ENCODE data around the gene PPP1R9B. TPM values are rescaled to one million over a fixed set of nuclear protein-coding genes. Genes with fewer than 3 reads are reported as not detected.
A peak's percentile ranks its signal among the peaks of the same experiment; 100 is the strongest.

PPP1R9B gene
- total and polyA plus RNA-seq, 4 experiments from 2014 or later, result 0.48 to 99.7 (median 49.9) TPM

DNA sequence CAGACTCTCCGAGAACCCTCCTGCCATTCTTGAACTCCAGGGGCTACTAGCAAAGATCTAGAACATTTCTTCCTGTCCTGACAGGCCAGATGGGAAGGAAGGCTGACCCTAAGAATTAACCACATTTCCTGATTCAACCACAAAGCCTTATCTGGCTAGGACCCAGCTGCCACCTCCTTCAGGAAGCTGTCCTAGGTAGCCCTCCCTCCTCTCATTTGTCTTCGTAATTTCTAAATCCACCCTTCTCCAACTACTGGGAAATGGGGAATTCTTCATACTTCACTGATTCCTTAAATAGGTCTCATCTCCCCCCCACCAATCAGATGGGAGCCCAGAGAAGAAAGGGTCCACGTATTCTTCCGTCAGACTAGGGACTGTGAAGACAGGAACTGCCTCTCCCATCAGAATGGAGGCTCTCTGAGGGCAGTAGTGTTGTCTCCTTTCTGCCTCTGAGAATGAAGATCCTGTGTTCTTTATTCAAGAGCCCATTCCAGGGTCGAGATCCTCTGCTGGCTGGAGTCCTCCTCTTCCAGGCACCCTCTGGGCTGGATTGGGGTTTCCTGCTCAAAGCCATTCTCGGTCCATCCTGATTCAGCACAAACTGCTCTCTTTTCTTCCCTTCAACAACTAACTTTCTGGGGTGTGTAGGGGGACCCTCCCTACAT, 22.6 kb downstream of the PPP1R9B start:
- peaks cover 6% of the 10 kb centered on the region for H3K27me3 ChIP-seq (ENCODE audit: insufficient read depth, low read length)
- H3K4me1 Mint-ChIP-seq, result peaks cover 11 to 42% (median 26%) of the 10 kb centered on the region in 4 donors
- peaks cover 3 to 7% of the 10 kb centered on the region in 2 donors for H3K27me3 Mint-ChIP-seq
- peak overlapping the region in 3 of 8 donors; percentile 9 to 20 (median 10) for H3K4me3 Mint-ChIP-seq
- ChIA-PET CTCF (ENCODE audit: partially characterized antibody) (interaction anchor here (1.6 to 1.8 kb wide), 3 partner anchors 33 to 42 kb away, joined by 3 to 8 read pairs (median 6); no protein-coding TSS in a partner anchor), POLR2A (ENCODE audit: partially characterized antibody) (no interaction called here)
- intact Hi-C loops (cut with micrococcal nuclease), result no loop called here
- DNase-seq, result no peak
- H3K9me3 Mint-ChIP-seq, result peaks cover 0 to 2% (median 0%) of the 10 kb centered on the region in 8 donors
- H3K27ac Mint-ChIP-seq, result peak overlapping the region in 1 of 7 donors; percentile 99
- H3K27ac ChIP-seq (ENCODE audit: low read depth, low read length), result no peak overlapping the region
- no peaks in the 10 kb centered on the region for H3K36me3 ChIP-seq (ENCODE audit: insufficient read depth, low read length)
- H3K4me3 ChIP-seq (ENCODE audit: low read length in 2 of 2), result no peak overlapping the region
- peaks cover 26% of the 10 kb centered on the region for H3K4me1 ChIP-seq (ENCODE audit: insufficient read depth, low read length)
- H3K36me3 Mint-ChIP-seq, result peaks cover 0 to 15% of the 10 kb centered on the region in 2 donors
- no peaks in the 10 kb centered on the region for H3K9me3 ChIP-seq (ENCODE audit: control insufficient read depth in 1 of 2, low read length in 2 of 2)

DNA sequence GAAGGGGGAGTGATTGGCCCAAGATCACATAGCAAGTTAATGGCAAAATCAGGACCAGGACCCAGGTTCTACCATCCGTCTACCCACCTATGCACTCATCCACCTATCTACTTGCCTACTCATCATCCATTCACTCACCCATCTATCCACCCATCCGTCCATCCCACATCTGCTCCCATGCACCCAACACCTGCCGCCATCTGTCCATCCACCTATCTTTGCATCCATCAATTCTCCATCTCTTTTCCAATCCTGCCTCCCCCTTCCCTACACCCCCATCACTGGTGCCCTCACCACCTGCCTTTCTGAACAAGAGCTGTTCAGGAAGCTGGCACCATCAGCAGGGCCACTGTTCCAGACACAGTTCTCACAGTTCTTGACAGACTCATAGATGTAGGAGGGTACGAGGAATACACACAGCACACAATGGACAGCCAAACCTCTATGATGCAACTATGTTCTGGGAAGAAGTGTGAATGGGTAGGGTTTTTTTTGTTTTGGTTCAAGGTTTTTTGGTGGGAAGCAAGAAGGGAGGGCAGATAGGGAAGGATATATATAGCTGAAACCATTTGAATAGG, 25.0 kb downstream of the PPP1R9B start:
- Mint-ChIP-seq H3K27ac (peak overlapping the region in 3 of 7 donors; percentile 6 to 22 (median 12)), H3K4me1 (peaks cover 5 to 21% (median 10%) of the 10 kb centered on the region in 4 donors), H3K9me3 (peaks cover 0 to 4% (median 0%) of the 10 kb centered on the region in 8 donors), H3K4me3 (no peak overlapping the region), H3K36me3 (peaks cover 0 to 3% of the 10 kb centered on the region in 2 donors), H3K27me3 (peaks cover 1 to 4% of the 10 kb centered on the region in 2 donors)
- Histone ChIP-seq H3K27ac (ENCODE audit: low read depth, low read length) (no peak overlapping the region), H3K4me1 (ENCODE audit: insufficient read depth, low read length) (peaks cover 19% of the 10 kb centered on the region), H3K36me3 (ENCODE audit: insufficient read depth, low read length) (no peaks in the 10 kb centered on the region), H3K27me3 (ENCODE audit: insufficient read depth, low read length) (peaks cover 6% of the 10 kb centered on the region), H3K4me3 (ENCODE audit: low read length in 2 of 2) (no peak overlapping the region), H3K9me3 (ENCODE audit: control insufficient read depth in 1 of 2, low read length in 2 of 2) (no peaks in the 10 kb centered on the region)
- ChIA-PET CTCF (ENCODE audit: partially characterized antibody) (interaction anchor here (1.0 kb wide), 2 partner anchors 8 to 10 kb away, joined by 3 read pairs; no protein-coding TSS in a partner anchor), POLR2A (ENCODE audit: partially characterized antibody) (interaction anchor here (1.1 kb wide), 1 partner anchor 10 kb away, joined by 4 read pairs; no protein-coding TSS in a partner anchor)
- DNase-seq, result no peak
- intact Hi-C loops (cut with micrococcal nuclease), result no loop called here

DNA sequence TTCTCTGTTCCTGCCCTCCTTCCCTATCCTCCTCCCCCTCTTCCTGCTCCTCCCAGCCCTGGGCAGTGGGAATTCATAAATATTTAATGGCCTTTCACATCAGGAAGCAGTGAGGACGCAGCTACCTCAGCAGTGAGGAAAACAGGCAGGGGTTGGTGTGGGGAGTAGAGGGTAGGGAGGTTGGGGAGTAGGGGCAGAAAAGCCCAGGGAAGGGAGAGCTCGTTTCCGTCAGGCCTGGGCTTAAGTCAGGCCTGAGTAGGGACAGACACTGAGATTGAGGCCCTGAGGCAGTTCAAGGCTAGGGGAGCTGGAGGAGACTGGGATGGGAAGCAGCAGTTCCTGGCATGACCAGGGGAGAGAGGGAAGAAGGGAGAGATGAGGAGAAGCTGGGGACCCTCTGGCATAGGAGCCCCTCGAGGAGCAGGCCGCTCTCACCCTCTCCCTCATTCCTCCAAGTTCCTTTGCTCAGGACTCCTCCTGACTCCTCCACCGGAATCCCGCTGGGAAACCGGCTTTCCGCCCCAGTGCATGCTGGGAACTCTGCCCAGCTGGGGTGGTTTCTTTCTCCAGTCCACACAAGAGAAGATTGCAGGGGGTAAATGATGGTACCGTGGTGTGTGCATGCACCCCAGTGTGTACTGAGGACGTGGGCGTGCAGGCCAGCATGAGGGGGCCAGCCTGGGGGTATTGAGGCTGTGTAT, 26.7 kb downstream of the PPP1R9B start:
- Histone ChIP-seq H3K9me3 (ENCODE audit: control insufficient read depth in 1 of 2, low read length in 2 of 2) (no peaks in the 10 kb centered on the region), H3K27ac (ENCODE audit: low read depth, low read length) (no peak overlapping the region), H3K36me3 (ENCODE audit: insufficient read depth, low read length) (no peaks in the 10 kb centered on the region), H3K27me3 (ENCODE audit: insufficient read depth, low read length) (peaks cover 5% of the 10 kb centered on the region), H3K4me3 (ENCODE audit: low read length in 2 of 2) (no peak overlapping the region), H3K4me1 (ENCODE audit: insufficient read depth, low read length) (peaks cover 11% of the 10 kb centered on the region)
- intact Hi-C loops (cut with micrococcal nuclease), result no loop called here
- no peak for DNase-seq
- peaks cover 5 to 10% (median 7%) of the 10 kb centered on the region in 4 donors for H3K4me1 Mint-ChIP-seq
- POLR2A ChIA-PET (ENCODE audit: partially characterized antibody), result interaction anchor here (1.7 kb wide), 1 partner anchor 8 kb away, joined by 5 read pairs; no protein-coding TSS in a partner anchor
- H3K27ac Mint-ChIP-seq, result peak overlapping the region in 1 of 7 donors; percentile 45
- H3K4me3 Mint-ChIP-seq, result no peak overlapping the region
- peaks cover 0 to 2% of the 10 kb centered on the region in 2 donors for H3K36me3 Mint-ChIP-seq
- peaks cover 2 to 5% of the 10 kb centered on the region in 2 donors for H3K27me3 Mint-ChIP-seq
- H3K9me3 Mint-ChIP-seq, result peaks cover 0 to 4% (median 0%) of the 10 kb centered on the region in 8 donors
- CTCF ChIA-PET (ENCODE audit: partially characterized antibody), result interaction anchor here (1.1 to 1.6 kb wide), 4 partner anchors 9 to 46 kb away, joined by 3 to 5 read pairs (median 4); no protein-coding TSS in a partner anchor

DNA sequence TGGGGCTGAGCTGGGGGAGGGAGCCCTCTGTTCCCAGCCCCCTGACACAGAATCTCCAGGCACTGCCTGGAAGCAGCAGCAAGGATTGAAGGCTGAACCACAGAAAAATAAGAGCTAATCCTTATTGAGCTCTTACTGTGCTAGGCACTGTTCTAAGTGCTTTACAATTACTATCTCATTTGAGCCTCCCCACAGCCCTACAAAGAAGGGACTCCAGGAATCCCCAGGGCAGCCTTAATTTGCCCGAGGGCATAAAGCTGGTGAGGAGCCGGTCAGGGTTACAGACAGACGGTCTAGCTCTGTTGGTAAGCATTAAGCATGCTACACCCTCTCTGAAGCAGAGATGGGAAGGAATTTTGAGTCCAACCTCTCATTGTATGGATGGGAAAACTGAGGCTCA, 27.5 kb downstream of the PPP1R9B start:
- H3K9me3 ChIP-seq (ENCODE audit: control insufficient read depth in 1 of 2, low read length in 2 of 2), result no peaks in the 10 kb centered on the region
- intact Hi-C loops (cut with micrococcal nuclease), result no loop called here
- no peak overlapping the region for H3K4me3 ChIP-seq (ENCODE audit: low read length in 2 of 2)
- no peaks in the 10 kb centered on the region for H3K36me3 ChIP-seq (ENCODE audit: insufficient read depth, low read length)
- Mint-ChIP-seq H3K4me1 (peaks cover 1 to 4% (median 2%) of the 10 kb centered on the region in 4 donors), H3K4me3 (no peak overlapping the region), H3K9me3 (peaks cover 0 to 2% (median 0%) of the 10 kb centered on the region in 8 donors), H3K36me3 (no peaks in the 10 kb centered on the region), H3K27ac (no peak overlapping the region), H3K27me3 (peaks cover 6 to 8% of the 10 kb centered on the region in 2 donors)
- peaks cover 5% of the 10 kb centered on the region for H3K4me1 ChIP-seq (ENCODE audit: insufficient read depth, low read length)
- ChIA-PET CTCF (ENCODE audit: partially characterized antibody) (interaction anchor here (1.0 to 1.6 kb wide), 5 partner anchors 9 to 174 kb away, joined by 3 to 5 read pairs (median 3); no protein-coding TSS in a partner anchor), POLR2A (ENCODE audit: partially characterized antibody) (interaction anchor here (1.0 to 1.7 kb wide), 2 partner anchors 9 to 18 kb away, joined by 3 to 5 read pairs; no protein-coding TSS in a partner anchor)
- H3K27me3 ChIP-seq (ENCODE audit: insufficient read depth, low read length), result no peaks in the 10 kb centered on the region
- no peak for DNase-seq
- H3K27ac ChIP-seq (ENCODE audit: low read depth, low read length), result no peak overlapping the region

DNA sequence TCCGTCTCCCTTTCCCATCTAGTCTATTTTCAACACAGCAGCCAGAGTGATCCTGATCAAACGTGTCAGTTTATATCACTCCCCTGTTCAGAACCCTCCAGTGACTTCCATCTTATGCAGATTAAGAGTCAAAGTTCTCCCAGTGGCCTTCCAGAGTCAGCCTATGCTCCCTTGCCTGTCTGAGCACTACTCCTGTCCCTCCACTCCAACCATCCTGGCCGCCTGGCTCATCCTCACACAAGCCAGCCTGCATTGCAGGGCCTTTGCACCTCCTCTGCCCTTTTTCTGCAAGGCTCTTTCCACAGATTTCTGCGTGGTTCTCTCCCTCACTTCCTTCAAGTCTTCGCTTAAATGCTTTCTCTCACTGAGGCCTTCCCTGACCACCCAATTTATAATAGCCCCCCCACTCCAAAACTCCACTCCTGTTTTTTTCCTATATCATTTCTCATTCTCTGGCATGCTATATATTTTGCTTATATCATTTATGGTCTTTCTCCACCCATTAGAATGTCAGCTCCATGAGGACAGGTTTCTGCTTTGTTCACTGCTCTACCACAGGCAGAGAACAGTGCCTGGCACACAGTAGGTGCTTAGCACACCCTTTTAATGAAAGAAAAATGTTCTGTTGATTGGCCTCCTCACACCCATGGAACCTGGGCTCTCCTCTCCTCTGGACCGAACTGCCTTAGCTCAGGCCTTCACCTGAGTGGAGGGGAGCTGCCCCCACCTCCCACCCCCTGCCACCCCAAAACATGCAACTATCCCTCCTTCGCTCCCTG, 29.8 kb downstream of the PPP1R9B start:
- H3K27ac Mint-ChIP-seq, result no peak overlapping the region
- Histone ChIP-seq H3K27me3 (ENCODE audit: insufficient read depth, low read length) (peaks cover 7% of the 10 kb centered on the region), H3K4me3 (ENCODE audit: low read length in 2 of 2) (no peak overlapping the region), H3K27ac (ENCODE audit: low read depth, low read length) (no peak overlapping the region), H3K36me3 (ENCODE audit: insufficient read depth, low read length) (no peaks in the 10 kb centered on the region), H3K4me1 (ENCODE audit: insufficient read depth, low read length) (peaks cover 13% of the 10 kb centered on the region), H3K9me3 (ENCODE audit: control insufficient read depth in 1 of 2, low read length in 2 of 2) (no peaks in the 10 kb centered on the region)
- no peak overlapping the region for H3K4me3 Mint-ChIP-seq
- H3K9me3 Mint-ChIP-seq, result peaks cover 0 to 2% (median 0%) of the 10 kb centered on the region in 8 donors
- intact Hi-C loops (cut with micrococcal nuclease), result no loop called here
- H3K27me3 Mint-ChIP-seq, result peaks cover 11 to 14% of the 10 kb centered on the region in 2 donors
- ChIA-PET POLR2A (ENCODE audit: partially characterized antibody) (interaction anchor here (0.7 to 1.6 kb wide), 2 partner anchors 12 to 20 kb away, joined by 3 read pairs; no protein-coding TSS in a partner anchor), CTCF (ENCODE audit: partially characterized antibody) (interaction anchor here (1.0 to 2.9 kb wide), 6 partner anchors 10 to 79 kb away, joined by 3 to 13 read pairs (median 4); no protein-coding TSS in a partner anchor)
- no peaks in the 10 kb centered on the region for H3K36me3 Mint-ChIP-seq
- no peak for DNase-seq
- H3K4me1 Mint-ChIP-seq, result peaks cover 3 to 8% (median 6%) of the 10 kb centered on the region in 4 donors

DNA sequence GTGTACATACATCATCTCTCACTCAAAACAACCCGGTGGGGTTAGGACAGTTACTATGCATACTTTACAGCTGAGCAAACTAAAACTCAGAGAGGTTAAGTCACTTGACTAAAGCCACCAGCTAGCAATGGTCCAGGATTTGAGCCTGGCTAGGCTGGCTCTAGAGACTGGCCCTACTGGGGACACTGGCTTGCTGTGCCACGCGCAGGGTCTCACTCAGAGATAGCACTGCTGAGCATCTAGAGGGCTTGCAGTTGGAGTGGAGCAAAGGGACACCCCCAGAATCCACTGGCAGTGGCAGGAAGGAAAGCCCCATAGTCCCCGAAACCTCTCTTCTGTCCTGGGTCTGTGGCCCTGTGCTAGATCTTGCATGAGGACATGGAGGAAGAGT, 31.7 kb downstream of the PPP1R9B start:
- peaks cover 7% of the 10 kb centered on the region for H3K27me3 ChIP-seq (ENCODE audit: insufficient read depth, low read length)
- Mint-ChIP-seq H3K4me1 (peaks cover 7 to 16% (median 12%) of the 10 kb centered on the region in 4 donors), H3K27ac (no peak overlapping the region), H3K36me3 (no peaks in the 10 kb centered on the region), H3K4me3 (peak overlapping the region in 1 of 8 donors; percentile 26), H3K27me3 (peaks cover 16 to 20% of the 10 kb centered on the region in 2 donors), H3K9me3 (peaks cover 0 to 2% (median 0%) of the 10 kb centered on the region in 8 donors)
- no peak for DNase-seq
- no peak overlapping the region for H3K4me3 ChIP-seq (ENCODE audit: low read length in 2 of 2)
- intact Hi-C loops (cut with micrococcal nuclease), result no loop called here
- H3K4me1 ChIP-seq (ENCODE audit: insufficient read depth, low read length), result peaks cover 13% of the 10 kb centered on the region
- H3K36me3 ChIP-seq (ENCODE audit: insufficient read depth, low read length), result no peaks in the 10 kb centered on the region
- ChIA-PET CTCF (ENCODE audit: partially characterized antibody) (interaction anchor here (1.2 to 4.1 kb wide), 6 partner anchors 10 to 51 kb away, joined by 3 to 36 read pairs (median 11); no protein-coding TSS in a partner anchor), POLR2A (ENCODE audit: partially characterized antibody) (interaction anchor here (1.2 to 2.4 kb wide), 3 partner anchors 12 to 24 kb away, joined by 3 to 7 read pairs (median 5); no protein-coding TSS in a partner anchor)
- no peaks in the 10 kb centered on the region for H3K9me3 ChIP-seq (ENCODE audit: control insufficient read depth in 1 of 2, low read length in 2 of 2)
- no peak overlapping the region for H3K27ac ChIP-seq (ENCODE audit: low read depth, low read length)

Measured in CD4-positive, alpha-beta memory T cell (primary cell).